HG02610 (cell line): Measurements from ENCODE around the gene ITPR1.
A peak's percentile ranks its signal among the peaks of the same experiment; 100 is the strongest.

Source experiments
- ATAC-seq: cut with Tn5 transposase; IDR thresholded peaks from one replicate; pipeline ENCODE4 v1.9.1; 2021; ENCODE audit warnings: mild to moderate bottlenecking, moderate library complexity; ENCODE audit not compliant: unreplicated experiment

The ITPR1 gene

DNA sequence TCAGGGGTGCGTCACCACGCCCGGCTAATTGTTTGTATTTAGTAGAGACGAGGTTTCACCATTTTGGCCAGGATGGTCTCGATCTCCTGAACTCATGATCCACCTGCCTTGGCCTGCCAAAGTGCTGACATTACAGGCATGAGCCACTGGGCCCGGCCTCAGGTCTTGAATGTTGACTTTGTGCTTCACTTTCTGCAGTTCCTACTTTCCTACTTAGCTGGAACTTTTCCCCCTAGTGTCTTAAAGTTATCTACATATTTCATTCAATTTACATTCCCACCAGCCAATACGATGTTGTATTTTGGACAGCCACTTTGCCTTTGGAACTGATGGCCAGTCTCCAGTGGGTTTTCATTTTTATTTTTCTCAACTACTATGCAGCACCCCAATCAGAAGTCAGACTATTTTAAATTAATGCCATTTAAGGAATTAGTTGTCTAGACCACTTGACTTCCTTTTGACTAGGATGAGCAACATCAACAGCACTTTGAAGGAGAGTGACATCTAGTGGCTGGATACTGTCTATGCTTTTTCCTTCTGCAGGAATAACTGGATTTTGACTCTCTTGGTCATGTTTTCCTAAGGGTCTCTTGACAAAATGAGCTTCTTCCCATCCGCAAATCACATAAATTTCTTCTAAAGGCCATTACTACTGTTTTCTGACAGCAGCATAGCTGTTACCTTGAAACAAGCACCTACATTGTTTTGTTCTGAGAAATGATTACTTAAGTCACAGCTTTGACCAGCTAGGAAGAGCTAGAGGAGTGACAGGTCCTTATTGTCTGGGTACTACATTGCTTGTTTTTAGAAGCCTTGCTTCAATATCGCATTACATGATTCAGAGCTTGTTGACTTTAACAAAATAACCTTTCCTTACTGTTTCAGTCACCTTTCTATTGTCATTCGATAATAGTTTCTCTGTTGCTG lies 140.2 kb downstream of the ITPR1 start:
- peak; percentile 80 for ATAC-seq

GRCh38 chr3:4634894-4635293 lies 141.7 kb downstream of the ITPR1 start:
- no peak for ATAC-seq

DNA sequence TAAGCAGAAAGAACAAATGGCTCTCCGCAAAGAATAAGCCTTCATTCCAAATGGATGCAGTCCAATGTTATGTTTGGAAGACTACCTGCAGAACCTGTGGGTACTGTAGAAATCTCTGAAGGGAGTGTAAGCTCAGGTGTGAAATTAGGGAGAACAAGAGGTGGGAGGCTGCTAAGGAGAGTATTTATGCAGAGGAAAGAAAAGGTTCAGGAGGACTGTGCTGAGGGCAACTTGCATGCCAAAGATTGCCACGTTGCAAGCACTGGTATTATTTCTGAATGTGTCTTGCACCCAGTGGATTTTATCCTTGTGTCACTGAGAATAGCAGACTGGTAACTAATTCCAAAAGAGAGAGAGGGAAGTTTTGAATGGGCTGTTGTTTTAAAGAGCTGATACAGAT lies 144.1 kb downstream of the ITPR1 start:
- no peak for ATAC-seq

DNA sequence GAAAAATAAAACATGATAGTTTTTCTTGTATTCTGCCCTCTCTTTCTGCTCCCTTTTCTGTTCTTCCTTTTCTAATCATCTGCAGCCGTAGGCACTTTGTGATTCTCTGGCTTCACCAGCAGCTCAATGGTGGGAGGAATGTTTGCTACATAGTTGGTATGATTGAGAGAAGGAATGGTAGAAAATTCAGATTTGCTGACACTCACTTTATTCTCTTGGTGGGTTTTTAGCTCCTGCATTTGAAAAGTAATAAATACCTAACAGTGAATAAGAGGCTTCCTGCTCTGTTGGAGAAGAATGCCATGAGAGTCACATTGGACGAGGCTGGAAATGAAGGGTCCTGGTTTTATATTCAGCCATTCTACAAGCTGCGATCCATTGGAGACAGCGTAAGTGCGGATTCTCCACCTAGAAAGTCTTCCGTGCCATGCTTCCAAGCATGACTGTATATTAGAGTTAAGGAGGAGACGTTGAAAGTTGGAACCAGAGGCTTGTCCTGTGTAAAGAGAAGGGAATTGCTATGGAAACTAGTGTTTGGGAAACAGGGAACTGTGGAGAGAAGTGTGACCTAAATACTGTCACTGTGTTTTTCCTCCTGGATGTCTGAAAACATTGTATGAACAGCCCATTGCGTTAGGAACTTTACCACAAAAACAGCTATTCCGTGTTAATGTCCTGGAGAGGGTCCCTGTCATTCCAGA lies 148.9 kb downstream of the ITPR1 start:
- ATAC-seq, result no peak

DNA sequence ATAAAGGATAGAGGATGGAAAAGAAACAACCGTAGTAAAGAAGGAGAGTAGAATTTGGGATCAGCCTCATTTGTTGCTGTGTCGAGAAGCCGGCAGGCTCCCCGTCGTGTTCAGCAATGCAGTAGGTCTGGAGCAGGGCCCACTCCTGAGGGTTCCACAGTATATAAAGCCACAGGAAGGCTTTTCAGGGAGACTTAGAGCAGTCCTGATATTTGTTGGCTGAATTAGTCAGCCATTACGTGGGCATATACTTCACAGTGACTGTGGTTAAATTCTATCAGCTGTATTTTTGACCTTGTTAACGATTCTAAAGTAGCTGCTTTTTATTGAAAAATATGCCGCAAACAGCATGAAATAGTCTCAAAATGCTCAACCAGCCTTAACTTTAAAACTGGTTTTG lies 149.5 kb downstream of the ITPR1 start:
- ATAC-seq, result no peak

GRCh38 chr3:4643904-4644547 lies 150.9 kb downstream of the ITPR1 start:
- ATAC-seq, result no peak

DNA sequence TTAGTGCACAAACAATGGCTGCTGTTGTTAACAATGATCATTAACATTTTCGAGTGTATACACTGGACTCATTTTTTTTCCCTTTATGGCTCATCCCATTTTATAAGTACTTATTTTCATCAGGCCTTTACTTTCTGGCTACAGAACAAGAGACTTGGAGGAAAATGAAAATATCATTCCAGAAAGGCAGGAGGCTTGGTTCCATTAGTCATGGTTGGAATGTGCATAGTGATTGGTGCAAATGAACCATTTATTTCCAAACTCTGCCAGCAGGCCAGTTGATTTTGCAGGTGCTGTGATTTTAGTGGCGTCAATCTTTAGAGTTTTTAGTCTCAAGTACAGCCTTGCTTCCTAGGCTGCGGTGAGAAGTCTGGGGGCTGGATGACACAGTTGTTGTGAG lies 151.8 kb downstream of the ITPR1 start:
- no peak for ATAC-seq

GRCh38 chr3:4645468-4645867 lies 152.3 kb downstream of the ITPR1 start:
- no peak for ATAC-seq

DNA sequence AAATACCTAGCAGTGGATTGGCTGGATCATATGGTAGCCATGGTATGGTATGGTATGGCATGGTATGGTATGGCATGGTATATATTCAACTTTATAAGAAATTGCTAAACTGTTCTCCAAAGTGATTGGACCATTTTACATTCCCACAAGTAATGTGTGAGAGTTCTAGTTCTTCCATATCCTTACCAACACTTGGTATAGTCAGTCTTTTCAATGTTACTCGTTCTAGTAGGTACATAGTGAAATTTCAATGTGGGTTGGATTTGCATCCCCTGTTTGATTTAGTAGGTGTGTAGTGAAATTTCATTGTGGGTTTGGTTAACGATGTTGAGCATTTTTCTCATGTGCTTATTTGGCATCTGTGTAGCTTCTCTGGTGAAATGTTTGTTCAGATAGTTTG lies 154.3 kb downstream of the ITPR1 start:
- no peak for ATAC-seq

DNA sequence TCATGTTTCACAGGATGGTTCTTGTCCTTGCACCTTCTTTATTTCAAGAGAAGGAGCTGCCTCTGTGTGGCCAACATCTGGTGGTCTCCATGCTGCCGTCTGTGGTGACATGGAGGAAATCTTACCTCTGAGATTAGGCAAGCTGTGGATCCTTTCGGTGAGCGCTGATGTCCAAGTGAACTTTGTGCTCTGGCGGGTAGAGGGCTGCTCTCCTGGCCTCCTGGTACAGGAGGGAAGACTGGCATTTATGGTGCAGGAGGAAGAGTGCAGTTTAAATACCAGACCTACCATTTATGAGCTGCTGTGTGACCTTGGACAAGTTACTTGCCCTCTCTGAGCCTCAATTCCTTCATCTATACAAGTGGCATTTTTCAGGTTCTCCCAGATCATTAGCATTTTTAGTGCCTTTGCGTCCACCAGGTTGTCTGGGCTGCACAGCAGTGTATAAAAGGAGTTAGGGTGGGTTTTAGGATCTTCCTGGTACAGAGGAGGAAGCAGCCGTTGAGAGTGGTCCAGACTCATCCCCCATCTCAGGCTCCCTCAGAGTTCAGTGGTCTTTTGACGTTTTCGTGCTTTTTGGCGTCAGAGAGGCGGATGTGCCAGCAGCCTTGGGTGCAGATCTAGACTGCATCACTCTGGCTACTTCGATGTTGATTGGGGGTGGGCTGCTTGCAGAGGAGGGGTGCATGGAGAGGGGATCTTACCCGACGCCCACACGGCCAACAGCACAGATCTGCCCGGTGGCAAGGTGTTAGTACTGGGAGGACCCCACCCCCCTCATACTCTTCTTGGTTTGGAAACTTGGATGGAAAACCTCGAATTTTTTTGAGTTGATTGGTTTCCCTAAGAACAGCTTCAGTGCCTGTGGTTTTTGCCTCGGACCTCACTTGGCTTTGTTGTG lies 162.2 kb downstream of the ITPR1 start:
- ATAC-seq, result no peak

DNA sequence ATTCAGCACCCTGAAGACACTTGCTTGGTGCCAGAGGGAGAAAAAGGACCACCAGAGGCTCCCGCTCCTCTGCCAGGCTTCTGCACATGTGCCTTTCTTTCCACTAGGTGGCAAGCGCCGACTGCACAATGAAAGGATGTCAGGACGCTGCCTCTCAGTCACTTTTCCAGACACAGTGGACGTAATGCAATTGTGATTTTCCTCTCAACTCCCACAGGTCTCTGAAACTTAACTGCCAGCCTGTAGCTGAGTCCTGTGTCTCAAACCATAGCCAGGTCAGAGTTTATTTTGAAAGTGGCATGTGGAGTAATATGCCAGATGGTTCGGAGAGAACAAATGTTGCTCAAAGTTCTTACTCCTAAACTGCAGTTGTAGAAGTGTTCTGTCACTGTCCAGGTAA lies 162.9 kb downstream of the ITPR1 start:
- ATAC-seq, result no peak

- no peak for ATAC-seq
Measured at GRCh38 chr3:4656626-4657328, 163.6 kb downstream of the ITPR1 start.

GRCh38 chr3:4660936-4661335 lies 167.8 kb downstream of the ITPR1 start:
- ATAC-seq, result no peak

DNA sequence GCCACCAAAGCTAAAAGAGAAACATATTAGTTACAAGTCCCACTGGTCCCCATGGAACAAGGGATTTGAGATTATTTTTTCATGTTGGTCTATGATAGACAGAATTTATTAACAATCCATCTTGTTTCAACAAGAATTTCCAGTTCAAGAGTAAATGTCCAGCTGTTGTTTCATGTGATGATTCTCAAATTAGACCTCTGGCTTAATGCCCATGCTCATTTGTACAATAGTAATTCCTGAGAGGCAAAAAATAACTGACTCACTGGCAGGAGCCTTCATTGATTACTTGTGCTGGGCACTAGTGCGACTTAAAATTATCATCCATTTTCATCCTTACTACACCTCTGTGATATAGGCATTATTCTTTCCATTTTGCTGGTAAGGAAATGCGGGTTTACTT lies 171.3 kb downstream of the ITPR1 start:
- no peak for ATAC-seq

DNA sequence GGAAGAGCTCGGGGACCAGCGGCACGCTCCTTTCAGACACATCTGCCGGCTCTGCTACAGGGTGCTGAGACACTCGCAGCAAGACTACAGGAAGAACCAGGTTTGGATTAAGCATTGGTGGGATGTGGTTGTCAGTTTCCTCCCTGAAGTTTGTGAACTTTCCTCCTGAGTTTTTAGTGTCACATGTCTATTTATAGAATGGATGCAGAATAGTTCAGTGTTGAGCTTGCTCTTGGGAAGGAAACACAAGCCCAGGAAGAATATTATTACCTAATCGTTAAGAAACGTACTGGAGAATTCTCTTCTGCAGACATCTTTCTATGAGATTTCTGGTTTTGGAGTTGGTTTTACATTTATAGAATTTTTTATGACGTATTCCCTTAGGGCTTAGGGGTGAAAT lies 172.0 kb downstream of the ITPR1 start:
- ATAC-seq, result no peak

- no peak for ATAC-seq
Measured at GRCh38 chr3:4666071-4666470, 172.9 kb downstream of the ITPR1 start.

- ATAC-seq, result no peak
Measured at GRCh38 chr3:4670352-4670751, 177.2 kb downstream of the ITPR1 start.

DNA sequence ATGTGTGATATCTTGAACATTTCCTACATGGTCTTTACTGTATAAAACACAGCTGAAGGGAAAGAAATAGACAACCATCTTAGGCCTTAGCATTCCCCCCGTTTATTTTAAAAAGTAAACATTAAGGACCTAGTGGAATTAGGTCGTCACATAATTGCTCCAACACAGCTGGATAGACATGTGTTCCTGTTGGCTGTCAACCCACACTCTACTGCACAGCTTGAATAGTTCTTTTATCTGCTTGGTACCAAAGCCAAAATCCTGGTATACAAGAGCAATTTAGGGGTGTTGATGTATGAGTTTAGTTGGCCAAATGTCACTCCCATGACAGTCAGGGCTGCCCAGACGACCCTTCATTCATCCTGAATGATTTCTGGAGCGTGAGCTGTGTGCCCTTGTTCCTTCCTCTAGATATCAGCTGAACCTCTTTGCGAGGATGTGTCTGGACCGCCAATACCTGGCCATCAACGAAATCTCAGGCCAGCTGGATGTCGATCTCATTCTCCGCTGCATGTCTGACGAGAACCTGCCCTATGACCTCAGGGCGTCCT lies 179.7 kb downstream of the ITPR1 start:
- no peak for ATAC-seq

DNA sequence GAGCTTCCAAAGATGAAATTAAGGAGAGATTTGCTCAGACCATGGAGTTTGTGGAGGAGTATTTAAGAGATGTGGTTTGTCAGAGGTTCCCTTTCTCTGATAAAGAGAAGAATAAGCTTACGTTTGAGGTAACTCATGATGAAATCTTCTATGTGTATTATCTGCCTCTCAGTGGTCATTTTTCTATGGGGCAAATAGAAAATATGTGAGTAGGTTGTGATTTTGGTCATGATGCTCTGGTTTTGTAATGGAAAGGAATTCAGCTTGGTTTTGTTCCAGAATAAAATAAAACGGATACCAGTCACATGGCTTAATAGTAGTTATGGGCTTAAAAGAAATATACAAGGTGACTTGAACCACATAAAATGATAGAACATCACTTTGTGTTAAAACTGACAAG lies 181.1 kb downstream of the ITPR1 start:
- ATAC-seq, result no peak

GRCh38 chr3:4675704-4676103 lies 182.6 kb downstream of the ITPR1 start:
- ATAC-seq, result no peak
